AG04450 (cell line): ENCODE data around the gene CNOT6. TPM values are rescaled to one million over a fixed set of nuclear protein-coding genes. Genes with fewer than 3 reads are reported as not detected.

ENCODE experiments used
- CTCF ChIA-PET: fragments of 300-600, 350-600 bp; formaldehyde crosslinking; extraction: SDS; loops from one replicate; lab custom pipeline; 2022; ENCODE audit warnings: antibody characterized with exemption, inconsistent platforms; lab: Charles Lee
- POLR2A ChIA-PET: fragments of 350-600 bp; formaldehyde crosslinking; extraction: SDS; loops from one replicate; lab custom pipeline; 2021; ENCODE audit warnings: antibody characterized with exemption, inconsistent platforms; lab: Yijun Ruan, JAX
- DNase-seq: peaks from one replicate; pipeline ENCODE4 v3.0.0-alpha.2; 2011; ENCODE audit warnings: low read depth, low spot score
- H3K27ac ChIP-seq: one replicate; pipeline ENCODE4 v1.5.1; 2012; ENCODE audit warnings: low read depth, low read length, control low read depth
- H3K27me3 ChIP-seq: one replicate; pipeline ENCODE4 v1.6.0; 2012; ENCODE audit warnings: low read length; ENCODE audit not compliant: control insufficient read depth, insufficient read depth
- H3K4me3 ChIP-seq: 2 replicates; pipeline ENCODE4 v1.5.1; 2011; ENCODE audit warnings: mild to moderate bottlenecking, low read depth, low read length, control low read depth
- H3K9me3 ChIP-seq: 2 replicates; pipeline ENCODE4 v1.5.1; 2012; ENCODE audit warnings: low read length; ENCODE audit not compliant: control insufficient read depth, insufficient read depth
- polyA plus RNA-seq: library from polyadenylated mRNA; depleted of rRNA; stranded (reverse); fragments of >200 nt; gene quantifications from 2 replicates; pipeline ENCODE4 v1.2.3, GENCODE V29; 2011
- TF ChIP-seq, protein P1 (sequence below): IDR thresholded peaks from 2 replicates; pipeline ENCODE4 v1.5.1; 2011; ENCODE audit warnings: low read depth, low read length, control low read depth, inconsistent platforms

The CNOT6 gene
- polyA plus RNA-seq, 1 experiment, result 21.5 TPM

DNA sequence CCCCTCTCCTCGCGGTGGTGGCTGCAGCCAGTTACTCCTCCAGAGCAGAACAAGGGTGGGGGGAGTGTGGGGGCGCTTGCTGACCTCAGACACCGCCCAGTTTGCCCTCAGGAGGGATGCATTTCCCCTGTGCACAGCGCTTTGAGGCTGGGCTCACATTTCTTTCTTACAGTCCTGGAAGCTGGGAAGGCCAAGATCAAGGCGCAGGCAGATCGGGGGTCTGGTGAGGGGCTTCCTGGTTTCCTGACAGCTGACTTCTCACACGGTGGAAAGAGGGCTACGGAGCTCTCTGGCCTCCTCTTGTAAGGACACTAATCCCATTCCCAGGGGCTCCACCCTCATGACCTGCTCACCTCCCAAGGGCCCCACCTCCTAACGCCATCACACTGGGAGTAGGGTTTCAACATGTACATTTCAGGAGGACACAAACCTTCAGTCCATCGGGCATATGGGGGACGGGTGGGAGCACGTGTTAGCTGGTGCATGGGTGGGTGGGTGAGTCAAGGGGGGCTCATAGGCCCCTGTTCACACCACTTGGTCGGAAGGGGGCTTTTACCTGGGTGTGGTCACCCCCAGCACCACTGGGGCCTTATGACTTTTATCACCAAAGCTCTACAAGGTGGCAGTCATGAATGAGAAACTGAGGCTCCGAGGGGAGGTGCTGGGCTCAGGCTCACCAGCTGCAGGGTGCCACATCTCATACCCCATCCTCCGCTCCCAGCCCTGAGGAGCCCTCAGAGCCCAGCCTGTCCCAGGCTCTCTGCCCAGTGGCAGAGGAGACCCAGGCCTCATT lies 104.8 kb downstream of the CNOT6 start:
- TF ChIP-seq, protein P1, sequence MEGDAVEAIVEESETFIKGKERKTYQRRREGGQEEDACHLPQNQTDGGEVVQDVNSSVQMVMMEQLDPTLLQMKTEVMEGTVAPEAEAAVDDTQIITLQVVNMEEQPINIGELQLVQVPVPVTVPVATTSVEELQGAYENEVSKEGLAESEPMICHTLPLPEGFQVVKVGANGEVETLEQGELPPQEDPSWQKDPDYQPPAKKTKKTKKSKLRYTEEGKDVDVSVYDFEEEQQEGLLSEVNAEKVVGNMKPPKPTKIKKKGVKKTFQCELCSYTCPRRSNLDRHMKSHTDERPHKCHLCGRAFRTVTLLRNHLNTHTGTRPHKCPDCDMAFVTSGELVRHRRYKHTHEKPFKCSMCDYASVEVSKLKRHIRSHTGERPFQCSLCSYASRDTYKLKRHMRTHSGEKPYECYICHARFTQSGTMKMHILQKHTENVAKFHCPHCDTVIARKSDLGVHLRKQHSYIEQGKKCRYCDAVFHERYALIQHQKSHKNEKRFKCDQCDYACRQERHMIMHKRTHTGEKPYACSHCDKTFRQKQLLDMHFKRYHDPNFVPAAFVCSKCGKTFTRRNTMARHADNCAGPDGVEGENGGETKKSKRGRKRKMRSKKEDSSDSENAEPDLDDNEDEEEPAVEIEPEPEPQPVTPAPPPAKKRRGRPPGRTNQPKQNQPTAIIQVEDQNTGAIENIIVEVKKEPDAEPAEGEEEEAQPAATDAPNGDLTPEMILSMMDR, result no peak
- no peak for DNase-seq
- H3K27ac ChIP-seq, result no peak overlapping the region
- H3K9me3 ChIP-seq, result no peaks in the 10 kb centered on the region; the same call in 1 of the 2 replicates
- no peak overlapping the region for H3K4me3 ChIP-seq
- peaks cover 3% of the 10 kb centered on the region for H3K27me3 ChIP-seq
- ChIA-PET CTCF (no interaction called here), POLR2A (no interaction called here)

DNA sequence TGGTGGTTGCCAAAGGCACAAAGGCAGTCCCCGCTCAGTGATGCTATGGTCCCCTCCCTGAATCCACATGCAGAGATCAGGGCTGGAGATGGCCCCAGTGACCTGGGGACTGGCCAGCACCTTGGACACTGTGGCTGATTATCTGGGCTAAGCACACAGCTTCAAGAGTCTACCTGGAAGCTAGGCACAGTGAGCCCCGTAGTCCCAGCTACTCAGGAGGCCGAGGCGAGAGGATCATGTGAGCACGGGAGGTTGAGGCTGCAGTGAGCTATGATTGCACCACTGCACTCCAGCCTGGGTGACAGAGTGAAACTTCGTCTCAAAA lies 105.4 kb downstream of the CNOT6 start:
- ChIA-PET POLR2A (no interaction called here), CTCF (no interaction called here)
- Histone ChIP-seq H3K9me3 (no peaks in the 10 kb centered on the region; the same call in 1 of the 2 replicates), H3K4me3 (no peak overlapping the region), H3K27ac (no peak overlapping the region), H3K27me3 (peaks cover 3% of the 10 kb centered on the region)
- TF ChIP-seq, protein P1, result no peak
- no peak for DNase-seq

DNA sequence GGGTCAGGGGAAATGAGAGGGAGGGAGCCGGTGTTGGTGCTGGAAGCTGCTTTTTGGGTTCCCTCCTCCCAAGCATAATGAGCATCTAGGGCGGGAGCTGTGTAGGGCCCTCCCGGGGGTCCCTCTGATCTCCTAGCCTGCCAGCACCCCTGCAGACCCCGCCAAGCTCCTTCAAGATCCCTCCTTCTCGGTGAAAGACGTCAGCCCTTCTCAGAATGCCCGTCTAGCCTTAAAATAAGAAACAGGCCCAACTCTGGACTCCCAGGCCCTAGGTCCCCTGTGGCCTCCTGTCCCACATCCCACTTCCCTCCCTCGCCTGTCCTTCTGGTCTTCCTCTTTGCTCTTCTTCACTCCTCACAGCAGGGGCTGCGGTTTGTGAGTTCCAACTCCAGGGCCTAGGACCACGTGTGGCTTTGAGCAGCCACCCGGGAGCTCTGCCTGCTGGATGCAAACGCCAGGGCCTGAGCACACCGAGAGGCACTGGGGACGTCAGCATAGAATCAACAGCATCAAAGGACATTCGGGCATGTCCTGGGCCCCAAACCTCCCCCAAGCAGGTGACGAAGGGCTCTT lies 105.9 kb downstream of the CNOT6 start:
- H3K9me3 ChIP-seq, result no peaks in the 10 kb centered on the region; the same call in 1 of the 2 replicates
- peaks cover 3% of the 10 kb centered on the region for H3K27me3 ChIP-seq
- H3K27ac ChIP-seq, result no peak overlapping the region
- H3K4me3 ChIP-seq, result no peak overlapping the region
- DNase-seq, result no peak
- ChIA-PET POLR2A (no interaction called here), CTCF (no interaction called here)
- TF ChIP-seq, protein P1, result no peak

DNA sequence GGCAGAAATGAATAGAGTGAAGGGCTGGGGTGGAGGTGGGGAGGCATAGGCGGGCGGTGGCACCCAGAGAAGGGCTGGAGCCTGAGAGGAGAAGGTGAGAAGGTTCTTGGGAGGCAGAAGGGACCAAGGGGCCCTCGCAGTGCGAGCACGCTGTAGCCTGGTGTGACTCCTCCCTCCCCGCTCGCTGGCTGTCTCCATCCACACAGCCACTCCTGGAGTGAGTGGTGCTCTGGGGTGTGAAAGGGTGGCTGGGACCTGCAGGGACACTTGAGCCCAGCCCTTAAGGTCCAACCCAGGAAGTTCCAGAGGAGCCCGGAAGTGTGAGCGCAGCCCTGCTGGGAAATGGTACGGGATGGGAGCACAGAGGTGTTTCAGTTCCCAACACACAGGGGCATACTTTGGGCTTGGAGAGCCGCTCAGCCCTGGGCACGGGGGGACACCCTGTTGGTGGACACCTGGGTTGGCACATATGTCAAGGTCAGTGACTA lies 106.4 kb downstream of the CNOT6 start:
- Histone ChIP-seq H3K27ac (no peak overlapping the region), H3K27me3 (peaks cover 3% of the 10 kb centered on the region), H3K4me3 (no peak overlapping the region), H3K9me3 (no peaks in the 10 kb centered on the region; the same call in 1 of the 2 replicates)
- TF ChIP-seq, protein P1, result no peak
- ChIA-PET CTCF (no interaction called here), POLR2A (no interaction called here)
- no peak for DNase-seq
